ENCODE measurements around the gene OPCML.

- TF ChIP-seq CTCF (optimal IDR thresholded peaks at IDR 0.05 in 1 of 3, IDR thresholded peaks at IDR 0.05 in 1 of 3, conservative IDR thresholded peaks at IDR 0.05 in 1 of 3; ENCODE audit: extremely low read depth in 1 of 3, insufficient read depth in 2 of 3, low read length in 3 of 3) (no peak), EZH2 (IDR thresholded peaks at IDR 0.05; ENCODE audit: low read length) (no peak)
Measured at GRCh38 chr11:132620423-132620822, 911.9 kb downstream of the OPCML start.

All from keratinocyte (primary cell).